ENCODE results near the gene INTS15.
A peak's percentile ranks its signal among the peaks of the same experiment; 100 is the strongest.

The INTS15 gene

GRCh38 chr7:6553448-6554044, 36.3 kb upstream of the INTS15 start:
- peak; percentile 17 for DNase-seq (ENCODE audit: low spot score)
- in situ Hi-C loops (cut with MboI; ENCODE audit: low sequenced_read_pairs, unreplicated experiment) = no loop called here
- TF ChIP-seq CTCF (IDR thresholded peaks at IDR 0.05; ENCODE audit: borderline replicate concordance, control extremely low read depth, extremely low read depth, insufficient read depth, missing control alignments) = no peak

- DNase-seq (ENCODE audit: low spot score) = peak; percentile 32
- in situ Hi-C loops (cut with MboI; ENCODE audit: low sequenced_read_pairs, unreplicated experiment) = no loop called here
- no peak for TF ChIP-seq CTCF (IDR thresholded peaks at IDR 0.05; ENCODE audit: borderline replicate concordance, control extremely low read depth, extremely low read depth, insufficient read depth, missing control alignments)
Observed at GRCh38 chr7:6554848-6555247, 35.0 kb upstream of the INTS15 start.

GRCh38 chr7:6556196-6556595, 33.6 kb upstream of the INTS15 start:
- DNase-seq (ENCODE audit: low spot score) = peak; percentile 48
- in situ Hi-C loops (cut with MboI; ENCODE audit: low sequenced_read_pairs, unreplicated experiment) = no loop called here
- no peak for TF ChIP-seq CTCF (IDR thresholded peaks at IDR 0.05; ENCODE audit: borderline replicate concordance, control extremely low read depth, extremely low read depth, insufficient read depth, missing control alignments)

GRCh38 chr7:6558837-6559236, 31.0 kb upstream of the INTS15 start:
- in situ Hi-C loops (cut with MboI; ENCODE audit: low sequenced_read_pairs, unreplicated experiment) = no loop called here
- peak; percentile 58 for TF ChIP-seq CTCF (IDR thresholded peaks at IDR 0.05; ENCODE audit: borderline replicate concordance, control extremely low read depth, extremely low read depth, insufficient read depth, missing control alignments)
- no peak for DNase-seq (ENCODE audit: low spot score)

GRCh38 chr7:6559896-6560295, 29.9 kb upstream of the INTS15 start:
- no peak for DNase-seq (ENCODE audit: low spot score)
- no peak for TF ChIP-seq CTCF (IDR thresholded peaks at IDR 0.05; ENCODE audit: borderline replicate concordance, control extremely low read depth, extremely low read depth, insufficient read depth, missing control alignments)
- in situ Hi-C loops (cut with MboI; ENCODE audit: low sequenced_read_pairs, unreplicated experiment) = no loop called here

- DNase-seq (ENCODE audit: low spot score) = no peak
- in situ Hi-C loops (cut with MboI; ENCODE audit: low sequenced_read_pairs, unreplicated experiment) = no loop called here
- TF ChIP-seq CTCF (IDR thresholded peaks at IDR 0.05; ENCODE audit: borderline replicate concordance, control extremely low read depth, extremely low read depth, insufficient read depth, missing control alignments) = no peak
Observed at GRCh38 chr7:6562106-6562505, 27.7 kb upstream of the INTS15 start.
